GM19467 (cell line): ENCODE measurements around the gene TERT.
"Not testable (repeated sequence)": the region's sequence is repeated elsewhere in the genome, so short reads cannot be mapped to it uniquely, and the experiment has no call there.

Experiments
- ATAC-seq: cut with Tn5 transposase; IDR thresholded peaks from one replicate; pipeline ENCODE4 v1.9.1; 2021; ENCODE audit warnings: mild to moderate bottlenecking, moderate library complexity; ENCODE audit not compliant: unreplicated experiment

The TERT gene

DNA sequence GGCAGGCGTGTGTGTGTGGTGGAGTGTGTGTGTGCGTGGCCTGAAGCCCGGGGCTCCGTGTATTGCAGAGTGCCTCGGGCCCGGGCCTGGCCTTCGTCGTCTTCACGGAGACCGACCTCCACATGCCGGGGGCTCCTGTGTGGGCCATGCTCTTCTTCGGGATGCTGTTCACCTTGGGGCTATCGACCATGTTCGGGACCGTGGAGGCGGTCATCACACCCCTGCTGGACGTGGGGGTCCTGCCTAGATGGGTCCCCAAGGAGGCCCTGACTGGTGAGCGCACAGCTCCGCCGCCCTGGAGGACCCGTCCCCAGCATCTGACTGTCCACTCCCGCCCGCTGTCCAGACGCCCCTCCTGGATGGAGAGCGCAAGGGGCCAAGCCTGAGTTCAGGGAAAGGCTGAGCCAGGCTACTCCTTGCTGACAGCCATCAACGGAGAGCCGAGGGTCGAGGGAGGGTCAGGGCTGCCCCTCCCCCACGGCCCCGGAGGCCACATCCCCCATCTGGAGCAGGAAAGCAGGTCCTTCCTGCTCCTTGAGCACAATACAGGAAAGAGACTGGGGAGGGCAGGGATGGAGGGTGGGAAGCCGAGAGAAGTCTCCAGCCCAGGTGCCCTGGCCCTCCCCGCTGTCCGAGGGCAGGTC is 51.3 kb downstream of the TERT start:
- ATAC-seq: no peak

DNA sequence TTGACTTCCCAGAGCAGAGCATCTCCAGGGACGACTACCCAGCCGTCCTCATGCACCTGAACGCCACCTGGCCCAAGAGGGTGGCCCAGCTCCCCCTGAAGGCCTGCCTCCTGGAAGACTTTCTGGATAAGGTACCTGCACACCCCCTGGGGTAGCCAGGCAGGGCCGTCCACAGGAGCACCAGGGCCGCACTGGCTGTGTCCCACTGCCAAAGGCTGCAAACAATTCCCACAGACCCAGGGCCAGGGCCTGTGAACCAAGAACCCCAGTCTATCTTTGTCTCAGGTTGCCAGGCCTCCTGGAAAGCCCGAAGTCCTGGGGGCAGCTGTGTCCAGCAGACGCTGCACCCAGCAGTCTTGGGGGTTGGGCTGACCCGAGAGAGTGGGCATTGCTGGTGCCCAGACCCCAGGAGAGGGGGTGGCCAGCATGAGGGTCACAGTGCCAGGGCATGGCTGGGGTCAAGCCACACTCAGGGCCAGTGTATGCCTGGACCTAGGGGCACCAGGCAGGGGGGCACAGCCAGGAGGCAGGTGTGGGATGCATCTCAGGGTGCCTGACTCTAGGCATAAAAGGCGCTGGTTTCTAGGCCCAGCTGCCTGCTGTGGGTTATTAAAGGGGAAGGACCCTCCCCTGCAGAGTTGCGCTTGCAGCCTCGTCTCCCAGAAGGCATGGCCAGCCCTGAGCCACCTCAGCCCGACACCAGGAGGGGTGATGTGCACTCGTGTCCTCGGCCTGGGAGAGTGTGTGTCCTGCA is 52.0 kb downstream of the TERT start:
- ATAC-seq: no peak

DNA sequence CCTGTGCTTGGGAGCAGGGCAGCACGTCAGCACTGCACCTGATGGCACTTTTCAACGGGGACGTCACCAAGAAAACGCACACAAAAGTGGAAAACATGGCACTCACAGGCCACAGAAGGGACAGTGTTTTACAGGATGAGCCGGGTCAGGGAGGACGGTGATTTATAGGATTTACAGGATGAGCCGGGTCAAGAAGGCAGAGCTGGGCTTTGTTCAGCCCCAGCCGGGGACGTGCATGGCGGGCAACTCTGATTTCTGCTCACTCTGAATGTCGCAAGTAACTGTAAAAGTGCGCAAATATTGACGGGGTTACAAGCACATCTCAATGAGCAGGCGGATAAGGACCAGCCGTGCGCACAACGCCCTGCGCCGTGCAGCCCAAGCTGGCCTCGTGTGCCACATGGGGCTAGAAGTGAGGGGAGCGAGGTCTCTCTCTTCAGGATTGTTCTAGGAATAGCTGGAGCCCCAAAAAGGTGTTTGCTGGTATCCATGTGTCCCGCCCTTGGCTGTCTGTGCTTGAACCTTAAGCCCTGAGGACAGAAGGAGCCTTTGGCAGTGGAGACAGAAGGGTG is 53.3 kb downstream of the TERT start:
- no peak for ATAC-seq

DNA sequence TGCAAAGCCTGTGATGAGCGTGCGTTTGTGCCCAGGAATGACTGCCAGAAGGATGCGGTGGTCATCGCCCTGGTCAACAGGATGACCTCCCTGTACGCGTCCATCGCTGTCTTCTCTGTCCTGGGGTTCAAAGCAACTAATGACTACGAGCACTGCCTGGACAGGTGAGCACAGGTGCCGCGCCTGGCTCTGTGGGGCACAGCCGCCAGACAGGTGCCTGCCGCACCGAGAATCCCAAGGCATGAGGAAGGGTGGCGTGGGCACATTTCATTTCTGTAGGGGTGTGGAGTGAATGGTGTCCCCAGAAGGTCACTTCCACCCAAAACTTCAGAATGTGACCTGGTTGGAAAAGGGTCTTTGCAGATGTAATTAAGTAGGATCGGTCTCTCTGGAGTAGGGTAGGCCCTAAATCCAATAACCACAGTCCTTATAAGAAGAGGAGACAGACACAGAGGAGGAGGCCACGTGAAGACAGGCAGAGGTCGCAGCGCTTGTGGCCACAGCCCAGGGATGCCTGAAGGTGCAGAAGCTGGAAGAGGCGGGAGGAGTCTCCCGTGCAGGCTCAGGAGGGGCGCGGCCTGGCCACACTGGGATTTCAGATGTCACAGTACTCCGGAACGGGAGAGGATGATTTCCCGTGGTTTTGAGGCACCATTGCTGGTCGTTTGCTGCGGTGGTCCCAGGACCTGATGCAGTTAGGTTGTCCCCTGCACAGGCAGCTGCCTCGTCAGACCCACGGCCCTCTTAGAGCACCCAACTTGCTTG is 54.2 kb downstream of the TERT start:
- no peak for ATAC-seq

DNA sequence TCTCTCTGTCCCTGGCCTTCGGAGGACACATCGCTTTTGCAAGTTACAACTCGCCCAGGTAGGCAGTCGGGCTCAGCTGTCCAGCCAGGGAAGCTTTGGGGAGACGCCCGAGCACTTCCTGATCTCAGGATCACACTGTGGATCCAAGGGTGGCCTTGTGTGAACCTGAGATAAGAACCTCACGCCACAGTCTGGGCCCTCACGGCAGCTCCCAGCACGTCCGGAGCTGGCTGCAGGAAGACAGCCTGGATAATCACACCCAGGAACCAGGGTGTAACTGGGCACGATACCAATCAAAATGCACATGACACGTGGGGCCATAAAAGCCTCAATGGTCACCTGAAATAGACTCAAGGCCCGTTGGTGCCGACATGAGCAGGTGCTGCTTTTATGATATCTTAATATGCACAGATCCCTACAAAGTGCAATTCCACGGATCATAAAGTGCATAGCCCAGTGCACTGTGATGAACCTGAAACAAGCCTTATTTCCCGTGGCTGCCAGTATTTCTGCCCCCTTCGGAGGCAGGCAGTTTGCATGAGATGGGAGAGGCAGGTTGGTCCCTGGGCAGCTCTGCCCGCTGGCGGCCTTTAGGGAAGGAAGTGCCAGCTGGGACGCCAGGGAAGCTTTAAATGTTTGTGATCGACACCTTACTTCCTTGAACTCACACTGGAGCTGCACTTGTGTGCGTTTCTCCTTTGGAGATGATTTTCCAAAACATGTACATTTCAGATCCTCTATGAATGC is 55.2 kb downstream of the TERT start:
- no peak for ATAC-seq

DNA sequence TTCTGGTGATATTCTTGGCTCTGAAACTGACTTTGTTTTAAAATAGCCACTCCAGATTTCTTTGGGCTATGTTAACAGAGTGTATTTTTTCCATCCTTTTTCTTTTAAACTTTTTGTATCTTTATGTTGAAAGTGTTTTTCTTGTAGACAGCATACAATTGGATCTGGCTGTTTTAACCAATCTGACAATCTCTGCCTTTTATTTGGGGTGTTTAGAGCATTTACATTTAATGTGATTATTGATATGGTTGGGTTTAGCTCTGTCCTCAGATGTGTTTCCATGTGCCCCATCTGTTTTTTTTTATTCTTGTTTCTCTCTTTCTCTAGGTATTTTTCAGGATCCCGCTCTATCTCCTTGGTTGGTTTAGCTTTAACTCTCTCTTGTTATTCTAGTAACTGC is 59.0 kb downstream of the TERT start:
- no peak for ATAC-seq

DNA sequence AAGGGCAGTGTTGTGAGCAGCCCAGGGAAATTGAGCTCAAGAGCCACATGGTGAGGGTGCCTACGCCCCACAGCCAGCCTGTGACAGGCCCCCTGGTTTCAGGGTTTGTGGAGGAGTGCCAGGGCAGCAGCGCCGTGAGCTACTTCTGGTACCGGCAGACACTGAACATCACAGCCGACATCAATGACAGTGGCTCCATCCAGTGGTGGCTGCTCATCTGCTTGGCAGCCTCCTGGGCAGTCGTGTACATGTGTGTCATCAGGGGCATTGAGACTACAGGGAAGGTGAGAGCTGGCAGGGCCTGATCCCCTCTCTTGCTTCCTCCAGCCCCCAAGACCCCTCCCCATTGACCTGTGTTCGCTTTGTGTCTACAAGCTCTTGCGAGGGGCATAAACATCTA is 59.5 kb downstream of the TERT start:
- ATAC-seq: no peak

DNA sequence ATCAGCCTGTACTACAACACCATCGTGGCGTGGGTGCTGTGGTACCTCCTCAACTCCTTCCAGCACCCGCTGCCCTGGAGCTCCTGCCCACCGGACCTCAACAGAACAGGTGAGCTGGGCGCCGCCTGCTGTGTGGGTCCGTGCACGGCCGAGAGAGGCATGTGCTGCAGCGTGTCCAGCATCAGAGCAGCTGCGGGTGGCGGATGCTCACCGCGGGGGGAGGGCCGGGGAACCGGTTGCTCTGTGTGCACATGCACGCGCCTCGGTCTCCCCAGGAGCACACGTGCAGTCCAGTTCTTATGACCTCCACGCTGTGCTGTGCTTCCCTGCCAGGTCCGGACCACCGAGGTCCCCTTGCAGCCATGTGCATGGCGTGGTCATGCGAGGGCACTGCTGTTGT is 62.1 kb downstream of the TERT start:
- ATAC-seq: no peak

DNA sequence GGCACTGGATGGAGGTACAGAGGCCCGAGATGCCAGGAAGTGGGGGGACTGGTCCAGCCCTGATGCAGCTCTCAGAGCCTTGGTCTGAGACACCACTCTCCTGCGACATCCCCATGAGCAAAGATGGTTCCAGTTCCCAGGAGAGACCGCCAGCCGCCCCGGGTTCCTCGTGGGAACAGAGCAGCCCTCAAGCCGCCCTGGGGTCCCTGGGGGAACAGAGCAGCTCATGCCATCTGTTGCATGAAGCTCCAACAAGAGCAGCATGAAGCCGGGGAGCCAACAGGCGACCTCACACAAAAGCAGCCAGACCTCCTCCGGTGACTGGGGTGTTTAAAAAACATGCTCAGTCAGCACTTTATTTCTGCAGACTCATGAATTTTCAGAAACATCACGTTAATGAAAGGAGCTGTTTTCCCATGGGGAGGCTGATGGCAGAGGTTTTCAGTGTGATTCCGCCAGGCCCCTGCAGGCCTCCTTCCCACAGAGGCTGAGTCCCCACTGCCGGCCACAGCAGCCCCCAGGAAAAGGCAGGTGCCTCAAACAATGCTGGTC is 63.4 kb downstream of the TERT start:
- no peak for ATAC-seq

DNA sequence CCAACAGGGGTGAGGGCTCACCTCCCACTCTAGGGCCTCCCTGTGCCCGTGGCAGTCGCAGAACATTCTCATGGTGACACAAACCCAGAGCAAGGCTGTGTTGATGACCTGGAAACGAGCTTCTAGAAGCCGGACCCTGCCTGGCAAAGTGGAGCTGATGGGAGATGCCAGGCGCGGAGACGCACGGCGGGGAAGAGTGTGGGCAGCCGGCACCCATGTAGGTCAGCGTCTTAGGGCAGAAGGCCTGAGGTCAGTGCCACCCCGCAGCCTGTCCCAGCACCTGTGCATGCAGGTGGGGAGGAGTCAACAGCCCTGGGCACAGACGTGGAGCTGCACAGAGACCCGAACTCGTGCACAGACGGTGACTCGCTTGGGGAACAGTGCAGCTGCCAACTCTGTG is 64.3 kb downstream of the TERT start:
- no peak for ATAC-seq

DNA sequence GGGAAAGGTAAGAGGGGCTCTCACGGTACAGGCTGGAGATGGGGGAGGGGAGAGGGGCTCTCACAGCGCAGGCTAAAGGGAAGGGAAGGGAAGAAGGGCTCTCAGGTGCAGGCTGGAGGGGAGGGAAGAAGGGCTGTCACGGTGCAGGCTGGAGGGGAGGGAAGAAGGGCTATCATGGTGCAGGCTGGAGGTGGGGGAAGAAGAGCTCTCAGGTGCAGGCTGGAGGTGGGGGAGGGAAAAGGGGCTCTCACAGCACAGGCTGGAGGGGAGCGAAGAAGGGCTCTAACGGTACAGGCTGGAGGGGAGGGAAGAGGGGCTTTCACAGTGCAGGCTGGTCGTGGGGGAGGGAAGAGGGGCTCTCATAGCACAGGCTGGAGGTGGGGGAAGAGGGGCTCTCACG is 65.0 kb downstream of the TERT start:
- no peak for ATAC-seq

DNA sequence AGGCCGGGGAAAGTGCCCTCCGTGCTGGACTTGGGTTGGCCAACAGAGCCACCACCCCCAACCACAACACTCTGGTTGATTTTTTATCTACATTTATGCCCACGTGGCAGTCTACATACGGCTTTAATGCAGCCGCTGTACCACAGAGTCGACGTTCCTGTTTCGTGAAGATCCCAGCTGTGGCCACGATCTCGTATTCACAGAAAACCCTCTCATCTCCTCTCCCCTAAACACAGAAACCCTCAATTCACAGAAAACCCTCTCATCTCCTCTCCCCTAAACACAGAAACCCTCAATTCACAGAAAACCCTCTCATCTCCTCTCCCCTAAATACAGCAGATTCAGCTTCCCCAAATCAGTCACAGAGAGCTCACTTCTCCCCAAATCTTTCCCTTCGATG is 65.8 kb downstream of the TERT start:
- ATAC-seq: not testable (repeated sequence)

DNA sequence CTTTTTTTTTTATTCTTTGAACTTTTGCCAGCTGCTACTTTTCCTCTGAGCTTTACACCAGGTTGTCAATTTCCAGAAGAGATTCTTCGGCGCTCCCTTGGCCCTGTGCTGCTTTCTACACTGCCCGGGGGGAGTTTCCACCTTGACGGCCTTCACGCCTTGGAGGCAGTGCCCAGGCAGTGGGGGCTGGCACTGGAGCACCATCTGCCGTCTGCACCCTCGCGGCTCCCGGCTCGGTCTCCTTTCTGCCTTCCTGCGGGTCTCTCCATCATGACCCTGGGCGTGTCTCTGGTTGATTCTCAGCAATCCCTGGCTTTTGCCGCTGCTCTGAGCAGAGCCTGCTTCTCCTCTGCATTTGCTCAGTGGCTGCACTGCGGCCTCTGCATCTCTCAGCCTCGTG is 66.7 kb downstream of the TERT start:
- ATAC-seq: no peak

DNA sequence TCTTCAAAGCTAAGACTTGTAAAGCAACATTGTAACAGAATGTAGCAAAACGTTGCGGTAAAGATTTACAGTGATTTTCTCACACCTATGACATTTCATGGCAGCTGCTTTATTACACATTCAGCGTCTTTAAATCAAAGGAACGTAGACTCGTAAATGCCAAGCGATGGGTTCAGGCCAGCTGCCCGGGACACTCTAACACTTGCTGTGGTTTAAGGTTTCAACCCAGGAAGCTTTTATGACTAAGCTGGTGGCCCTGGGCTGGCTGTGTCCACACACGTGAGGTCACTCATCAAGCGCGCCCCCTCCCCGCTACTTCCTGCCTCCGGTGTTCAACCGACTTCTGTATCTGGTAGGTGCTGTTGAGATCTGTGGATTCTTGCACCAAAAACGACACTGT is 67.2 kb downstream of the TERT start:
- ATAC-seq: no peak

DNA sequence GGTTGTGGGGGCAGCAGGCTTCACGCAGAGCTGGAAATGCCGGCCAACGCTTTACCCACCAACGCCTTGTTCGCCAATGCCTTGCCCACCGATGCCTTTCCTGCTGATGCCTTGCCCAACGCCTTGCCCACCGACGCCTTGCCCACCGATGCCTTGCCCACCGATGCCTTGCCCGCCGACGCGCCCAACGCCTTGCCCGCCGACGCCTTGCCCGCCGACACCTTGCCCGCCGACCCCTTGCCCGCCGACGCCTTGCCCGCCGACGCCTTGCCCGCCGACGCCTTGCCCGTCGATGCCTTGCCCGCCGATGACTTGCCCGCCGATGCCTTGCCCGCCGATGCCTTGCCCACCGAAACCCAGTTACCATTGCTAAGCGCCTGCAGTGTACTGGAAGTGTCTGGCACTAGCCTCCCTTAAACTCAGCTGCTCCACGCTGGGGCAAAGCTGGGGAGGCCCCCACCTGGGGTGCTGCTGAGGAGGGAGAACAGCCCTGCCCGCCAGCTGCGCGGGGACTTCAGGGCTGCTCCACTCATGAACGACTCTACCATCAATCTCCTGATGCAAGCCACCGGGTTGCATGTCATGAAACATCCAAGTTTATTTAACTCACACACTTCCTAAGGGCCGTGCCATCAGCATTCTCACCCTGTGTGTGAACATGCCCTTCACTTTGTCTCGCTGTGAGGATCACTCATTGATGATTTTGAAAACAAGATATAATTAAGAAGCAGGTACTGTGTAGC is 67.9 kb downstream of the TERT start:
- no peak for ATAC-seq

DNA sequence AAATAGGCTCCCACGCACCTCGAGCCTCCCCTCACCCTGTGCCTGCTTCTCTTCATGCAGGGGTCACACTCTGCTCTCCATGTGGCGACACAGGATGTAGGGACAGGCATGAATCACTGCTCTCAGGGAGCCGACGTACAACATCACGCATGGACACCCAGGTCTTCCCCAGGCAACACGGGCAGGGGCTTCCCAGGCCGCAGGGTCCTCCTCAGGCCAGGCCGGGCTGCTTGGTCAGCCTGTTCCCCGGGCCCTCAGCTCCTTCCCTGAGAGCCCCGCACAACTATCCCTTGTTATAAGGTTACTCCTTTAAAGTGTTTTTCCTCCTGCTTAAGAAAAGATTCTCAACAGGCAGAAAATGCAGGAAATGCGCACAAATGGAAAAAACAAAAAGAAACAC is 68.6 kb downstream of the TERT start:
- ATAC-seq: no peak

DNA sequence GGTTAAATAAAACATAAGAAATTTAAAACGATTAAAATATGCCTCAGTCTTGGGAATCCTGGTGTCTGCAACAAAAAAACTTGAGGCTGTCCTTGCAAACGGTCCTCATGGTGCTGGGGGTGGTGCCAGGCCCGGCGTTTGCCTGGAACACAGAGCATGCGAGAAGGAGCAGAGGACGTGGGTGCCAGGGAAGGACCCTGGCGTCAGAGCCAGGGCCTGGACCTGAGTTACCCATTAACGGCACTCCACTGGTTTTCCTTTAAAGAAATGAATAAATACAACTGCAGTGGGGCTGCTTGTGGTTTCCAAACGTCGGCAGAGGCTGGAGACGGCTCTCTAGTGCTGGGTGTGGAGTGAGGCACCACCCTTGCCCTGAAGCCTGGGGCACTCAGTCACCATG is 69.8 kb downstream of the TERT start, which contains the start of gene SLC6A18:
Gene SLC6A18 (plus strand): TSS at position 301 of the 400 bp plus-strand sequence. CDS start 97 bp downstream, at position 398.
- no peak for ATAC-seq

DNA sequence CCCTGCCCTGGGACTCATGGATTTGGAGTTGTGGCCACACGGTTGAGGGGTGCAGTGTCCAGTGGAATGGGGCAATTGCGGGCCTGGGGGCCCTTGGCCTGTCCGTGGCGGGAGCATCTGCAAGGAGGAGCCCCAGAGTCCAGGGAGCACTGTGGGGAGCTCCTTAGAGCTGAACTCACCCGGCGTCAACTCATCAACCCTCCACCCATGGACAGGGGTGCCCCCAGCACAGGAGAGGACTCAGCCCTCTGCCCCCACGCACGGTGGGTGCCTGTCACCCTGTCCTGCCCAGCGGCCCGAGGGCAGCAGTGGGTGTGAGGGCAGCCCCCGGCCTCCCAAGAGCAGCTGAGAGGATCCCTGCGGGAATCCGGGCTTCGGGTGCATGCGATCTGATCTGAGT is 70.2 kb downstream of the TERT start:
- ATAC-seq: no peak

DNA sequence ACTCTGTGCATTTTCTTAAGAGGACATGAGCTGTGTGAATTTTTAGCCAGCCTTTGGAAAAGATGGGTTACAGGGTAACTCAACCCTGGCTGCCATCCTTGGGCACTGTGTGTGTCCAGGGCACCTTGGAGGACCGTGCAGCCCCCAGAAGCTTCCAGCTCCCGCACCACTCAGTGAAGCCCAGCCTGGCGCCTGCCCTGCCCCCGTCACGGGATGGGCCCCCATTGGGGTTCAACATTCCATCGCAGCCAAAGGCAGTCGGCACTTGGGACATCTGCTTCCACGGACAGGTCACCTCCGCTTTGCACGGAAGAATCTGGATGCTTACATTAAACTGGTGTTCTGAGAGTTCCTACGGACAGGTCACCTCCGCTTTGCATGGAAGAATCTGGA is 71.6 kb downstream of the TERT start:
- ATAC-seq: no peak
